ENCODE results near the gene FNDC5.

- no peak for TF ChIP-seq TP53 (CRISPR knock-in tag; conservative IDR thresholded peaks at IDR 0.05)
- TF ChIP-seq PAXIP1 (CRISPR knock-in tag; conservative IDR thresholded peaks at IDR 0.05) = no peak
- no peak for TF ChIP-seq YY1 (IDR thresholded peaks at IDR 0.05; ENCODE audit: insufficient read depth, insufficient replicate concordance, low read depth, low read length)
- no peak for TF ChIP-seq MAX (IDR thresholded peaks at IDR 0.05)
- no peak for TF ChIP-seq TOE1 (CRISPR knock-in tag; IDR thresholded peaks at IDR 0.05)
- no peak for TF ChIP-seq HOXA3 (CRISPR knock-in tag; IDR thresholded peaks at IDR 0.05)
- TF ChIP-seq PREB (CRISPR knock-in tag; IDR thresholded peaks at IDR 0.05) = no peak
- TF ChIP-seq TGIF2 (CRISPR knock-in tag; IDR thresholded peaks at IDR 0.05) = no peak
- no peak for TF ChIP-seq CTCF (CRISPR knock-in tag; IDR thresholded peaks at IDR 0.05)
- no peak for TF ChIP-seq CREB3 (CRISPR knock-in tag; IDR thresholded peaks at IDR 0.05)
- no peak for TF ChIP-seq RFX1 (IDR thresholded peaks at IDR 0.05)
- TF ChIP-seq POLR2AphosphoS5 (IDR thresholded peaks at IDR 0.05; ENCODE audit: low read depth, low read length) = no peak
- no peak for TF ChIP-seq ZNF530 (CRISPR knock-in tag; IDR thresholded peaks at IDR 0.05; ENCODE audit: low read depth)
- no peak for TF ChIP-seq NFE2L2 (IDR thresholded peaks at IDR 0.05; ENCODE audit: low read length)
Observed at GRCh38 chr1:32899586-32900296, 29.0 kb upstream of the FNDC5 start.
